M059J (cell line): ENCODE results near the gene OR1M1. TPM values are rescaled to one million over a fixed set of nuclear protein-coding genes. Genes with fewer than 3 reads are reported as not detected.
"Not testable (repeated sequence)": the region's sequence is repeated elsewhere in the genome, so short reads cannot be mapped to it uniquely, and the experiment has no call there.

Source experiments
- DNase-seq: peaks from one replicate; pipeline ENCODE4 v3.0.0-alpha.2; 2012; ENCODE audit warnings: low read depth
- total RNA-seq: library from RNA; depleted of rRNA; stranded (reverse); fragments of >200 nt; shearing (Covaris generic); gene quantifications from 2 replicates; pipeline ENCODE4 v1.2.3, GENCODE V29; 2014; rRNA removed

The OR1M1 gene, protein sequence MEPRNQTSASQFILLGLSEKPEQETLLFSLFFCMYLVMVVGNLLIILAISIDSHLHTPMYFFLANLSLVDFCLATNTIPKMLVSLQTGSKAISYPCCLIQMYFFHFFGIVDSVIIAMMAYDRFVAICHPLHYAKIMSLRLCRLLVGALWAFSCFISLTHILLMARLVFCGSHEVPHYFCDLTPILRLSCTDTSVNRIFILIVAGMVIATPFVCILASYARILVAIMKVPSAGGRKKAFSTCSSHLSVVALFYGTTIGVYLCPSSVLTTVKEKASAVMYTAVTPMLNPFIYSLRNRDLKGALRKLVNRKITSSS
- total RNA-seq = not detected in 2 replicates

DNA sequence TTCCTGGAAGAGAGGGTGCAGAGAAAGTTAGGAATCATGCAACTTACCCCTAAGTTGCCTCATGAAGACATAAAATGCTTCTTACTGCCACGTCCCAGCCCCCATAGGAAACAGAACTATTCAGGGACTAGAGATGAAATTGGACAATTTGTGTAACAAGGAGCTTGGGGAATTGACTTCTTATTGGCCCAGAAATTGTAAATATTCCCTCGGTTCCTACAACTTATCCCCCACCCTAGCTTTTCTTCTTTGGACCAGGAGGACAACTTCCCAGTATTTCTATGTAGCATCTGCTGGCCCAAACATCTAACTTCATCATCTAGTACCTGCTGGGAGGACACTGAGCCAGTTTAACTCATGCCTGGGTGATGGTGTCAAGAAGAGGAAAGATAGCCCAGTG lies at the start of gene OR1M1:
Gene OR1M1, plus strand, starts transcription at position 301 of the 400 bp plus-strand sequence. CDS start 6,184 bp downstream, outside the sequence.
- DNase-seq = no peak

DNA sequence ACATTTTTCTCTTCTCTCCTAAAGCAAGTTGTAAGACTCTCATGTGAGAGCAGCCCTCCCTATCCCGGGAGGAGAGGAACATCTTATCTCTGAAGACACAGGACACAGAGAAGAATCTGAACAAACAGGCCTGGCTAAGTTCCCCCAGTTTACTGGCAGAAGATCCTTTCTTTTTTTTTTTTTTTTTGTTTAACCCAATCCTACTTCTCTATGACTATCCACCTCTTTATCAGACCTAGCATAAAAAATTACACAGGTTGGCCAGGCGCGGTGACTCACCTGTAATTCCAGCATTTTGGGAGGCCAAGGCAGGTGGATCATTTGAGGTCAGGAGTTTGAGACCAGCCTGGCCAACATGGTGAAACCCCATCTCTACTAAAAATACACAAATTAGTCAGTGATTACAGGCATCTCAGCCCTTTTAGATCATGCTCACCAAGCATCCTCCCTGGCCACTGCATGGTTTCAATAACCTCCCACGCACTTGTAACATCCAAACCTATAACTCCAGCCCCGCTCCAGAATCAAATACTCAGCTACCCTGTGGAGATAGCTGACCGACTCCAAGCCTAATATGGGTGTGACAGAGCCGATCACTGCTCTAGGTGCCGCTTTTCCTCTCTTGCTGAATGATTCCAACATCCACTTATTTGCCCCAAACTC lies 49.3 kb upstream of the OR1M1 start:
- DNase-seq = no peak

DNA sequence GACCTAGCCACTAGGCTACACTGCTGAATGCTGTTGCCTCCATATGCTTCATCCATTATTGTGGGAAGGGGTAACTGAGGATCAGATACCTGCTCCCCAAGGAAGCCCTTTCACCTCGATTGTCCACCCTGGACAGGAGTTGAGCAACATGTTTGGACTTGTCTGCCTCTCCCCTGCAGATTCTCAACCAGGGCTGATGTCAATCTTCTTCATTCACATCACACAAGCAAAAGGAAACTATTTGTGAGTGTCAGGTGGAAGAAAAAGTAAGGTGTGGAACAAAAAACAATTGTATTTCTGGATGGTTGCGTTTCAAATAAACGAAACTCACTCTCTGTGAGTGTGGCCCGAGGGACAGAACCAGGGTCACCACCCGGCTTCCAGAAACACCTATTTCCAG lies 47.1 kb upstream of the OR1M1 start:
- DNase-seq = no peak

DNA sequence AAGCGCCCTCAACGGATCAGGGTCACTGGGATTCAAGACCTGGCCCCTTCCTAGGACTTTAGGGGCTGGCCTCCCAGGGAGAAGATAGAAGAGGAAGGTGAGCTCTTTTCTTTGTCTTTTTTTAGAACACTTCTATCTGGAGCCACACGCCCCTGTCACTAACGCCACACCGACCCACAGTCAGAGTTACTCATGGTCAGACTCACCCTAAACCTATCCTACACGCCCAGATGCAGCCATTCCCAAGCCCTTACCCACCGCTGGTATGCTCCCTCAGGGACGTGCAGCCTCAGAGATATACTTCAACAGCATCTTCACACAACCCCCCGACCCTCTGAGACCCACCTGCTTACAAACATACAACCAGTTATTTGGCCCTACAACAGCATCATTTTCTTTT lies 46.7 kb upstream of the OR1M1 start:
- DNase-seq = peak; percentile 24

DNA sequence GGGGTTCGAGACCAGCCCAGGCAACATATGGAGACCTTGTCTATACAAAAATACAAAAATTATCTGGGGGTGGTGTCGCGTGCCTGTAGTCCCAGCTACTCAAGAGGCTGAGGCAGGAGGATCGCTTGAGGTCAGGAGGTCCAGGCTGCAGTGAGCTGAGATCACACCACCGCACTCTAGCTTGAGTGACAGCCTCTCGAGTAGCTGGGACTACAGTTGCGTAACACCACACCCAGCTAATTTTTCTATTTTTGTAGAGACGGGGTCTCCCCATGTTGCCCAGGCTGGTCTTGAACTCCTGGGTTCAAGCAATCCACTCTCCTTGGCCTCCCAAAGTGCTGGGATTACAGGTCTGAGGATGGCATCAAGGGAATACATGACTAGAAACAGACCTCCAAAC lies 45.8 kb upstream of the OR1M1 start:
- DNase-seq = no peak

DNA sequence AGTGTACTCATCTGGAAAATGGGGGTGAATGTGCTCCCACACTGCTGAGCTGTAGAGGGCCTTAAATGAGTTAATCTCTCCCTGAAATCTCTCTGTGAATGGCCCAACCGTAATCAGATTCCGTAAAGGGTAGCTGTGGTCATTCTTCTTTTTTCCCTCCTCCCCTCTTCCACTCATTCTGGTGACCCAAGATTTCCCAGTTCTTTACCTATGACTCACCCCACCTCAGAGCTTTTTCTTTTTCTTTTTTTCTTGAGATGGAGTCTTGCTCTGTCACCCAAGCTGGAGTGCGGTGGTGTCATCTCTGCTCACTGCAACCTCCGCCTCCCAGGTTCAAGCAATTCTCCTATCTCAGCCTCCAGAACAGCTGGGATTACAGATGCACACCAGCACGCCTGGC lies 43.3 kb upstream of the OR1M1 start:
- DNase-seq = peak; percentile 81

DNA sequence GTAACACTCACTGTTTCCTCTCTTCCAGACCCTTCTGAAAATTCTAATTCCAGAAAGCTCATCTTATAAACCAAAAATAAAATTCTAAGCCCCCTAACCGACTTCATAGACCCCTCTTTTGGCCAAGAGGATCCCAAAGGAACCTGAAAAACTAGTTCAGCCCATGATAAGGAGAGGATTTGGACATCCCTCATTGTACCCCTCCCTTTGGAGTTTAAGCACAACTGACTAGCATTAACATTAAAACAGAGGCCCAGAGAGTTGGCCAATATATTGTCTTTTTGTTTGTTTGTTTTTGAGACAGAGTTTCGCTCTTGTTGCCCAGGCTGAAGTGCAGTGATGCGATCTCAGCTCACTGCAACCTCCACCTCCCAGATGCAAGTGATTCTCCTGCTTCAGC lies 42.4 kb upstream of the OR1M1 start:
- DNase-seq = no peak

DNA sequence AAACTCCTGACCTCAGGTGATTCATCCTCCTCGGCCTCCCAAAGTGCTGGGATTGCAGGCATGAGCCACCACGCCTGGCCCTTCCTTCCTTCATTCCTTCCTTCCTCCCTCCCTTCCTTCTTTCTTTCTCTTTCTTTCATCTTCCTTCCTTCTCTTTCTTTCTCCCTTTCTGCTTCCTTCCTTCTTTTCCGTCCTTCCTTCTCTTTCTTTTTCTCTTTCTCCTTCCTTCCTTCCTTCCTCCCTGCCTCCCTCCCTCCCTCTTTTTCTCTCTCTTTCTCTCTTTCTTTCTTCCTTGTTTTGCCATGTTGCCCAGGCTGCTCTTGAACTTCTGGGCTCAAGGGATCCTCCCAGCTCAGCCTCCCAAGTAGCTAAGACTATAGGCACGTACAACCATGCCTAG lies 40.2 kb upstream of the OR1M1 start:
- DNase-seq = no peak

DNA sequence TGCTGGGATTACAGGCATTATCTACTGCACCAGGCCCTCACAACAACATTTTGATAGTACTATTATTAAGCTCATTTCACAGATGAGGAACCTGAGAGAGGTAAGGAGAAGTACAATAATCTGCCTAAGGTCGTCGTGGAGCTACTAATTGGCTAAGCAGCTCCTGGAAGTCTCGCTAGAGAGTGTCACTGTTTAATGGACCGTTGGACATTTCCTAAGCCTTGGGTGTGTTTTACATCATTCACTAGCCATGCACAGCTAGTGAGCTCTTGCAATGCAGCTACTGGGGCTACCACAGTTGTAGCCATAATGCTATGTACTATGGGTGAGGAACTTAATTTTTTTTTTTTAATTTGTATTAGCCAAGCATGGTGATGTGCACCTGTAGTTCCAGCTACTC lies 34.0 kb upstream of the OR1M1 start:
- no peak for DNase-seq

DNA sequence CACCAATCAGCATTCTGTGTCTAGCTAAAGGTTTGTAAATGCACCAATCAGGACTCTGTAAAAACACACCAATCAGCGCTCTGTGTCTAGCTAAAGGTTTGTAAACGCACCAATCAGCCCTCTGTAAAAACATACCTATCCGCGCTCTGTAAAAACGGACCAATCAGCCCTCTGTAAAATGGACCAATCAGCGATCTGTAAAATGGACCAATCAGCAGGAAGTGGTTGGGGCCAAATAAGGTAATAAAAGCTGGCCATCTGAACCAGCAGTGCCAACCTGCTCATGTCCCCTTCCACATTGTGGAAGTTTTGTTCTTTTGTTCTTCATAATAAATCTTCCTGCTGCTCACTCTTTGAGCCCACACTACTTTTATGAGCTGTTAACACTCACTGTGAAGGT lies 33.2 kb upstream of the OR1M1 start:
- DNase-seq = not testable (repeated sequence)

DNA sequence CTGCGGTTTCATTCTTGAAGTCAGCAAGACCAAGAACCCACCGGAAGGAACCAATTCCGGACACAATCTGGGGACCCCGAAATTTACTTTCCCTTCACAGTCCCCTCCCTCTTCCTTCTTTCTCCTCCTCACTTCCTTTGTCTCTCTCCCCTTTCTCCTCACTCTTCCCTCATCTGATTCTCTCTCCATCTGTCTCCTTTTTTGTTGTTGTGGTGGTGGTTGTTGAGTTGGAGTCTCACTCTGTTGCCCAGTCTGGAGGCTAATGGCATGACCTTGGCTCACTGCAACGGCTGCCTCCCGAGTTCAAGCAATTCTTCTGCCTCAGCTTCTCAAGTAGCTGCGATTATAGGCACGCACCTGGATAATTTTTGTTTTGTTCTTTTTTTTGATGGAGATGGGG lies 32.7 kb upstream of the OR1M1 start:
- DNase-seq = no peak

DNA sequence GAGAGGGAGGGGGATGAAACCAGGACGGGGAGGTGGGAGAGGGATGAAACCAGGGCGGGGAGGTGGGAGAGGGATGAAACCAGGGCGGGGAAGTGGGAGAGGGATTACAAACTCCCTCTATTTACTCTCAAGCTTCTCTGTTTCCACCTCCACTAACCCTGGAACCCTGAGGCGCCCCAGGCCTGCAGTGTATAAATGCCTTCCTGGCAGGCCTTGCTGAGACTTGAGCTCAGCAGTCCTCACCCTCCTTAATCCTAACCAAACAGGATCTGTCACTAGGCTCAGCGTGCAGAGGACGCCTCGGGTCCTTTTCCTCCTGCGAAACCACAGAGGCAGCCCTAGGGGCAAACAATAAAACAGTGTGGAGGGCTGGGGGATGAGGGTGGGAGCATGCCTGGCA lies 32.1 kb upstream of the OR1M1 start:
- peak; percentile 50 for DNase-seq

DNA sequence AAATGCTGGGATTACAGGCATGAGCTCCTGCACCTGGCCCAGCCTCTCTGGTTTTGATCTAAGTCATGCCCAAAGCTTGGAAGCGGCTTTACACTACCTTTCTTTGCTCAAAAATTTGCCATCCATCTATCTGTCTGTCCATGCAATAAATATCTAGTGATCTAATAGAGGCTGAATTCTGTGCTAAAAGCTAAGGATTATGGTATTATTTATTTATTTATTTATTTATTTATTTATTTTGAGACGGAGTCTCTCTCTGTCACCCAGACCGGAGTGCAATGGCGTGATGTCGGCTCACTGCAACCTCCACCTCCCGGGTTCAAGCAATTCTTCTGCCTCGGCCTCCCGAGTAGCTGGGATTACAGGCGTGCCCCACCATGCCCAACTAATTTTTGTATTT lies 30.7 kb upstream of the OR1M1 start:
- DNase-seq = not testable (repeated sequence)

DNA sequence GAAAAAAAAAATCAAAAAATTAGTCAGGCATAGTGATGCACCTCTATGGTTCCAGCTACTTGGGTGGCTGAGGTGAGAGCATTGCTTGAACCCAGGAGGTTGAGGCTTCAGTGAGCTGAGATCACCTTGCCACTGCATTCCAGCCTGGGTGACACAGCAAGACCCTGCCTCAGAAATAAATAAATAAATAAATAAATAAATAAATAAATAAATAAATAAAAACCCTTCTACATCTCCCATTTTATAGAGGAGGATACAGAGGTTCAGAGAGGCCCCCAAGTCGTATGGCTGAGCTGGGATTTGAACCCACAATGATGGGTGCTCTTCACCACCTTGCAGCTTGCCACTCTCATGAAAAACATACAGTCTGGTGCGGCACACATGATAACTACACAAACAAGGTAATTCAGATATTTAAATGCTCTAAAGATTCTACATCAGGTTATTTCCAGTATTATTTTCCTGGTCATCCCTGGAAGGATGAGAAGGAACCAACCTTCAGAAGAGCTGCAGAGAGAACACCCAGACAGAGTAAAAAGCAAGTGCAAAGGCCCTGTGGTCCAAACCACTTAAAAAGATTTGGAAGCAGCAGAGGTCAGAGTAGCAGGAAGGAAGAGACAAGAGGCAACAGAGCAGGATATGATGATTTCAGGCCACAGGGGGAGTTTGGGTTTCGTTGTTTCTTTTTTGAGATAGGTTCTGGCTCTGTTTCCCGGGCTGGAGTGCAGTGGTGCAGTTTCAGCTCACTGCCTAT lies 29.2 kb upstream of the OR1M1 start:
- DNase-seq = no peak

DNA sequence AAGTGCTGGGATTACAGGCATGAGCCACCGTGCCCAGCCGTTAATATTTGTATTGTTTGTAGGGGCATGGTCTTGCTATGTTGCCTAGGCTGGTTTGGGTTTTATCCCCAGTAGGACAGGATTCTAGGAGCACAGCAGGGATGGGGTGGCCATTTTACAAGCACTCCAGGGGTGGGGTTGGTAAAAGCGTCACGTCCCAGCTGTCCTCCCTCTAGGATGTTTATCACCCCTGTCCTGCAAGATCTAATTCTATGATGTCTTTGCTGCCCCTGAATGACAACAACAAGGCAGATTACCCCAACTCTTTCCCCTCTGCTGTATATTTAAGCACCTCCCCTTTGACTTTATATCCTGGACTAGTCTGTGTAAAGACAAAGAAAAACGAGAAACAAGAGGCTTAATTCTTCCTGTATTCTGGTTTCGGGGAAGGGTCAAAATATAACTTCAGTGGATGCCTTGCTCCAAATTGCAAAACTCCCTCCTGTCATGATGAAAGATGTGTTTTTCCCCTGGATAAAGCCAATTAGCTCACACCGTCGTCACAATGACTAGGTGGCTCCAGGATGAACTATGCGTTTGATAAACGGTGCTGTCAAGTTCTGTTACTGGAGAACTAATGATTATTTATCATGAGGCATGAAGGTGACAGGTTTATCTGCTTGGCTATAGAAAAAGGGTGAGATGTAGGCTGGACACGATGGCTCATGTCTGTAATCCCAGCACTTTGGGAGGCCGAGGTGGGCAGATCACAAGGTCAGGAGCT lies 27.8 kb upstream of the OR1M1 start:
- DNase-seq = peak; percentile 13

DNA sequence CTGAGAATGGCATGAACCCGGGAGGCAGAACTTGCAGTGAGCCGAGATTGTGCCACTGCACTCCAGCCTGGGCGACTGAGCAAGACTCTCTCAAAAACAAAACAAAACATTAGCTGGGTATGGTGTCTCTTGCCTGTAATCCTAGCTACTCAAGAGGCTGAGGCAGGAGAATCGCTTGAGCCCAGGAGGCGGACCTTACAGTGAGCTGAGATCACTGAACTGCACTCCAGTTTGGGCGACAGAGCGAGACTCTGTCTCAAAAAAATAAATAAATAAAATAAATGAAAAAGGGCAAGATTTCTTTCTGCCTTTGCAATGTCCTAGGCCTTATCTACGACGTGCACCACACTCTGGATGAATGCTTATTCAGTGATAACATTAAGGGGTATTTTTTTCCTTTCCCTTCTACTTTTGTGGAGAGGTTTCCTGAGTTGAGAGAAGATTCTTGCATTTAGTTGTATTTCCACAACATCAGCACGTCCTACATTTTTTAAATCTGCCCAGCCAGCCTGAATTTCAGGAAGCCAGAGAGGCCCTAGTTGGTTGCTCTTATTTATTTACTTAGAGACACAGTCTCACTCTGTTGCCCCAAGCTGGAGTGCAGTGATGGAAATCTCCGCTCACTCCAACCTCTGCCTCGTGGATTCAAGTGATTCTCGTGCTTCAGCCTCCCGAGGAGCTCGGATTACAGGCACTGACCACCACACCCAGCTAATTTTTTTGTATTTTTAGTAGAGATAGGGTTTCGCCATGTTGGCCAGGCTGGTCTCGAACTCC lies 26.1 kb upstream of the OR1M1 start:
- DNase-seq = peak; percentile 22

DNA sequence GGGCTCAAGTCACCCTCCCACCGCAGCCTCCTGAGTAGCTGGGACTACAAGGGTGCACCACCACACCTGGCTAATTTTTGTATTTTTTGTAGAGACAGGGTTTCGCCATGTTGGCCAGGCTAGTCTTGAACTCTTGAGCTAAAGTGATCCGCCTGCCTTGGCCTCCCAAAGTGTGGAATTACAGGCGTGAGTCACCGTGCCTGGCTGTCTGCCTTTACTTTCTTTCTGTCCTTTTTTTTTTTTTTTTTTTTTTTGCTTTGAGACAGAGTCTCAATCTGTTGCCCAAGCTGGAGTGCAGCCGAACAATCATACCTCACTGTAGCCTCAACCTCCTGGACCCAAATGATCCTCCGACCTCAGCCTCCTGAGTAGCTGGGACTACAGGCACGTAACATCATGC lies 25.0 kb upstream of the OR1M1 start:
- peak; percentile 67 for DNase-seq

DNA sequence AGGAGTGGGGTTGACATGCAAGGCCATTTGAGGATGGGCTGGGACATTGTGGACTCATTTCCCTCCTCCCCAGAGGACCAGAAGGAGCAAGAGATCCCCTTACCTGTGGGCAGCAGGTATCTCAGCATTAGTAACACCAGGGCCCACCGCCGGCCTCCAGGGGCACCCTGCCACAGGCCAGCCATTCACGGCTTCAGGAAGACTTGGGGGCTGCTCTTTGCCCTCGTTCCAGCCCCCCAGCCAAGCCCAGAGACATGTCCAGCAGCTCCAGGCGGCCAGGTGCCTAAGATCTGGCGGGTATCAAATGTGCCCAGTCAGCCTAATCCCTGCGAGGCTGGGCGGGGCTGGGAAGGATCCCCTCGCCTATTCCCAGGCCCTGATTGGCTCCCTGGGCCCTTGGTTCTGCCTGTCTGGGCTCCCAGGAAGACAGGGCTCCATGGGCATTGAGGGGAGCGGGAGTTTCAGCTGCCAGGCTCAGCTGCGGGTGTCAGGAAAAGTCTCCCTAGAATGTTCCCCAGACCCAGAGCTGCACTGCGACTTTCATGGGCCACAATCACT lies 21.3 kb upstream of the OR1M1 start:
- DNase-seq = no peak

DNA sequence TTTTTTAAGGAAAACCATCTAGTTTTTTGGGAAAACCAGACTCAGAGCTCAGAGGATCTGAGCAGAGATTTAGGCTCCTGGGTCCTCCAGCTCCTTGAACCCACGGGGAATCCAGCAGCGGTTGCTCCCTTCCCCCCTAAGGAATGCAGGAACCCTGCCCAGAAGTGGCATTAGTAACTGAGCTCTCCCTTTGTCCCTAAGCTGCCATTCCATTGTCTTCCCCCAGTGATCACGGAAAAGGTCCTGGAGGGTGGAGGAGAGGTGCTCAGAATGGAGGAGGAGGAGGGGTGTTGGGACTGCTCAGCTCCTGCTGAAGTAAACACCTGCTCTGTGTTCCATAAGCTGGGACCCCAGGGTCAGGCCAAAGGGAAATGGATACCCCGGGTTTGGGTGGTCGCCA lies 16.8 kb upstream of the OR1M1 start:
- peak; percentile 42 for DNase-seq

DNA sequence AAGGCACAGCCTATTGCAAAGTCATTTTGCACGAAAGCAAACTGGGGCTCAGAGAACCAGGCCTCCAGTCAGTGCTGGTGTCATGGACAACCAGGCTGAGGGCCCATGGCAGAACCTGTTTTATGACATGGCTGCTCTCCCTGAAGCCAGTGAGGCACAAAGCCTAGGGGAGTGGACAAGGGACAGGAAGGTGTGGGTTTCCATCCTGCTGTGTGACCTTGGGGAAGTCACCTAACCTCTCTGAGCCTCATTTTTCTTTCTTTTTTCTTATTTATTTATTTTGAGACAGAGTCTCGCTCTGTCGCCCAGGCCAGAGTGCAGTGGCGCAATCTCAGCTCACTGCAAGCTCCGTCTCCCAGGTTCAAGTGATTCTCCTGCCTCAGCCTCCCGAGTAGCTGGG lies 15.1 kb upstream of the OR1M1 start:
- not testable (repeated sequence) for DNase-seq

DNA sequence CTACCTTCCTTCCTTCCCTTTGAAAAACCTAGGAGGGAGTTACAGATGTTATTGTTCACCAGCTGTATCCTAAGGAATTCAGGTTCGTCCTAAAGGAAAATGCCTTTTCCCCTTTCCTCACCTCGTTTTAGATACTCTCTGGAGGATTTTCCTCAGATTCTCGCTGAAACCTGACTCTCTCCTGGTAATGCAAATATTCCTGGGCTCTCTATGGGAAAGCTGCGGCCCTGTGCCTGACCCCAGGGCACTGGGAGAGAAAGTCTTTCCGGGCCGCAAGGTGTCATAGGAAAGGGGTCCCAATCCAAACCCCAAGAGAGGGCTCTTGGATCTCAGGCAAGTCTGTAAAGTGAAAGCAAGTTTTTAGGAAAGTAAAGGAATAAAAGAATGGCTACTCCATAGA lies 13.1 kb upstream of the OR1M1 start:
- no peak for DNase-seq
